HG03520 (cell line): Measurements from ENCODE around the gene NCOA5.

Source experiments
- ATAC-seq: cut with Tn5 transposase; IDR thresholded peaks from one replicate; pipeline ENCODE4 v1.9.1; 2021; ENCODE audit warnings: mild to moderate bottlenecking, moderate library complexity; ENCODE audit not compliant: unreplicated experiment

Gene NCOA5

DNA sequence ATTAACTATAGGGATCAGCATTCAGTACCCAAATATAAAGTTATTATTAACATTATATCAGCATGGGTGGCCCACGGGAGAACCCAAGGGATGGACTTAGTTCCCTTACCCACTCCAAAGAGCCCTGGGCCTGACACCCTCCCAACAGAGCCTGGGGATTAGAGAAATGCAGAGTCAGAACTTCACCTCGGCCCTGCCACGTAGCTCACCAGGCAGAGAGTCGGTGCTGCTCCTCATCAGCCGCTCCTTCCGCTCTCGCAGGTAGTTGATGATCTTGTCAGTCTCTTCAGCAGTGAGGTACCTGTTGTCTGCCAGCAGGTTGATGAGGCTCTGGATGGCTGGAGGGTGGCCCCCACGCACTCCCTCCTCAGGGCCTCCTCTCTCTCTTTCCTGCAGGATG, 26.6 kb downstream of the NCOA5 start:
- ATAC-seq: no peak

DNA sequence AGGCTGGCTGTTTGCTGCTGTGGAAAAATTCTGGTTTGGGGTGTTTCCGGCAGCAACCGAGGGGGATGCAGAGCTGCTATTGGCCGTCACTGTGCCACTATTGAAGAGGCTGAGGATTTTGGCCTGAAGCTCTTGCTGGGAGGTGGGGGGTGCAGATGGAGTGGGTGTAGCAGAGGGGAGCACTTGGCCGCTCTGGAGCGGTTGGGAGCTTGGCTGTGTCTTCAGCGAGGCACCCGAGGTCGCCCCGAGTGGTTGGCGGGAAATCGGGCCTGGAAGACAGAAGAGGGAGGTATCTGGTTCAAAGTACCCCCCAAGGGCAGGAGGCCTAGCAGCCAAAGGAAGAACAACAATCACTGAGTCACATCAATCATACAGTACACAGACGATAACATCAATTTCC, 27.1 kb downstream of the NCOA5 start:
- ATAC-seq: no peak

DNA sequence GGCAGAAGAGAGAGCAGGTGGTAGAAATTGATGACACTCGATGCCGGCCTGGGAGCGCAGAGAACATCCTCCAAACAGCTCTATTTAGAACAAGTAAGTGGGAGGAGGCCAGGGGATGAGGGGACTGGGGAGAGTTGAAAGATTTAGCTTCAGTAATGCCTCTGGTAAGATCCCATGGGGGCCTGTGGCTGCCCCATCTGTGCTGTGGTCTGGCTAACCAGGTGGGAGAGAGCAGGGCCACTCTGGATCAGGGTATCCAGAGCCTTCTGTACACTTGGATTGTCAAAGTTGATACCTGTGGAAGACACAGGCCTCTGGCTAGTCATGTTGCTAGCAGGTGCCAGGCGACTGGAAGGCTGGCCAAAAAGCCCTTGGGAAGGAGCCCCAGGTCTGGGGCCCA, 27.6 kb downstream of the NCOA5 start:
- ATAC-seq: no peak

- ATAC-seq: no peak
Observed at GRCh38 chr20:46060975-46061374, 28.8 kb downstream of the NCOA5 start.

DNA sequence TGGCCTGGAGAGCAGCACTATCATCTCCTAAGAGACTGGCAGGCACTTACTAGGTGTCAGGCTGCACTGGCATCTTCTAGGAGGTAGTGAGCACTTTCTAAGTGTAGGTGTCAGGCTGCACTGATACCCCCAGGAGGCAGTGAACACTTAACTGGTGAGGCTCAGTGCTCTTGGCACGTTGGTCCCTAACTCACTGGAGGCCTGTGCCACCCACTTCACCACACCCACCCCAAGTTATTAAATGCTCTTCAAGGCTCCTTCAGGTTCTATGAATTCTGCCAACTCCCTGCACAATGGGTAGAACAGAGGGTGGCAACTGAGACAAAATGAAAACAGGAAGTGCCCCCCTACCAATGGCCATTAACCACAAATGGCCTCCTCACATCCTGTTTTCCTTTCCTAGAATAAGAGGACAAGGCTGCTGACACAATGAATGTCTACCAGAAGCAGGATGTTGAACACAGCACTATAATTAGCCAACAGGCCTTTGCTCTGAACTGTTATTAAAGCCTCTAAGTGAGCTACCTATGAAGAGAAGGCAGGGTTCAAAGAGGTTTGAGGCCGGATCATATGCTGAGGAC, 29.4 kb downstream of the NCOA5 start:
- ATAC-seq: no peak

DNA sequence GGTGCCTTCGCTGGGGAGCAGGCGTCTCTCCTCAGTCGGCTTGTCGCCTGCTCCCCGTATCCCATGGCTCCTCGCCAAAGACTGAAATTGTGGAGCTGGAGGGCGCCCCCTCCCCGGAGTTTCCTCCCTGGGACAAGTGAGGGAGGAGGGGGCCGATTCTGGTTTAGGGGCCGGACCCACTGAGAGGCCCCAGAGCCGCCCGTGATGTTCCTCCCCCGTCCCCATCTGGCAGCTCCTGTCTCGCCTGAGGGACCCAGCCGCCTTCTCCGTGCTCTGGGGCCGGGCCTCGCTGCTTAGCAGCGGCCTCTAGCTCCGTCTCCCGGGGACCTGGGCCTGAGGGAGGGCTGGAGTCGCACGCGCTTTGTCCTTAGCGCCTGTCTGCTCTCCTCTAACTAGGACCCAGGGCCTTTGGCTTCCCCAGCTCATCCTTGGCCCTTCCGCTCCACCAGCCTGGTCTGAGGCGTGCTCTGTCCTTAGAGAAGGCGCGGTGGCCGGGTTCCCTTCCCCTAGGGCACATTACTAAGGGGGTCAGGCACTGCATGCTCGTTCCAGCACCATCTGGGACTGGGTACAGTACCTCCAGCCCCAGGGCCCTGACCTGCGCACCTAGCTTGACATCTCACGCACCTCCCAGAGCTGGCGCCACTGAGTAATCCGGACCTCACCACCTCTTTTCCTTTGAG, 31.0 kb downstream of the NCOA5 start:
- ATAC-seq: no peak

GRCh38 chr20:46057856-46058598, 31.7 kb downstream of the NCOA5 start:
- ATAC-seq: no peak

DNA sequence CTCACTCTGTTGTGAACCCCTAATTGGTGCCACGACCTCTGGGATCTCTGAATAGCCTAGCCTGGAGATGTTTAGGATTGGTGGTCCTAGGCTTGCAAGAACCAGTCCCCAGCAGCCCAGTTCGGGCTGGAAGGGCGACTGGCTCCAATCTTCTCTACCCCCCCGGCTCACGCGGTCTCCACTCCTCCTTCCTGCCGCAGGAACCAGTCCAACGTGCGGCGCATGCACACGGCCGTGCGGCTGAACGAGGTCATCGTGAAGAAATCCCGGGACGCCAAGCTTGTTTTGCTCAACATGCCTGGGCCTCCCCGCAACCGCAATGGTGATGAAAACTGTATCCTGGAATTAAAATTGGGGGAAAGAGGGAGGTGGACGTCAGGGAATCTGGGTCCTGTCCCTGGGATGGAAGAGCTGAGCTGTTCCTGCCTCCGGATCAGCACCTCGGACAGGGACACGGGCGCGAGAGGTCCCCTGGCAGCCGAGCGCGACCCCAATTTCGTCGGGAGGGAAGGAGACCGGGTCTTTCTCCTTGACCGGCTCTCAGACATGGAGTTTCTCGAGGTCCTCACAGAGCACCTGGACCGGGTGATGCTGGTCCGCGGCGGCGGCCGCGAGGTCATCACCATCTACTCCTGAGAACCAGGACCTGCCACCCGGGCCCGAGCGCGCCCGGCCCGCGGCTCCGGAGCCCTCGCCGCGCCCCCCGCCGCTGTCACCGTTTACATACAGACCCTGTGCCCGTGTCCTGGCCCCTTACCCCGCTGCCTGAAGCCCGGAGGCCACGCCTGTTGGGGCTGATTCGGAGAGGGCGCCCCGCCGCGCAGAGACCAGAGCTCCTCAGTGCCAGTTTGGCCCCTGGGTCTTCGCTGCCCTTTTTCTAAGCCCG, 32.5 kb downstream of the NCOA5 start:
- ATAC-seq: no peak

DNA sequence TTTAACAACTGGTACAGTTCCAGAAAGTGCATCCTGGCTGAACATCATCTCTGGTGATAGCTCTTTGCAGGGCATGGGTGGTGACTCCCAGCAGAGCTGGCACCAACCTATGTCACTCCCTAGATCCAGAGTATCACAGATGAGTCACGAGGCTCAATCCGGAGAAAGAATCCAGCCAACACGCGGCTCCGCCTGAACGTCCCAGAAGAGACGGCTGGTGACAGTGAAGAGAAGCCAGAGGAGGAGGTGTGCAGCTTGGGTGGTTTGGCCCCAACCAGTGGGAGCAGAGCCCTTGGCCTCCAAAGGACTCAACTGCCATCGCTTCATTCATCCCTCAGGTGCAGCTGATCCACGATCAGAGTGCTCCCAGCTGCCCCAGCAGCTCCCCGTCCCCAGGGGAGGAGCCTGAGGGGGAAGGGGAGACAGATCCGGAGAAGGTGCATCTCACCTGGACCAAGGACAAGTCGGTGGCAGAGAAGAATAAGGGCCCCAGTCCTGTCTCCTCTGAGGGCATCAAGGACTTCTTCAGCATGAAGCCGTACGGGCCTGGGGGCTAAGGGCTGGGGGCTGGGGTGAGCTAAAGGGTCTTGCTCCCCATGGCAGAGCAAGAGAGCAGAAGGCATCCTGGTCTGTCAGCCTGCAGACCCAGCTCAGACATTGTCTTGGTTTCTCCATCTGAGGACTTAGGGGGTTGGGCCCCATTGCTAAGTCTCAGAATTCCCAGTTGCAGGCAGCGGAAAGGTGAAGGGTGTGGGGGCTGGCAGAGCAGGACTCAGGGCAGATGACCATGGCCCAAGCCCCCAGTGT, 33.5 kb downstream of the NCOA5 start:
- no peak for ATAC-seq

DNA sequence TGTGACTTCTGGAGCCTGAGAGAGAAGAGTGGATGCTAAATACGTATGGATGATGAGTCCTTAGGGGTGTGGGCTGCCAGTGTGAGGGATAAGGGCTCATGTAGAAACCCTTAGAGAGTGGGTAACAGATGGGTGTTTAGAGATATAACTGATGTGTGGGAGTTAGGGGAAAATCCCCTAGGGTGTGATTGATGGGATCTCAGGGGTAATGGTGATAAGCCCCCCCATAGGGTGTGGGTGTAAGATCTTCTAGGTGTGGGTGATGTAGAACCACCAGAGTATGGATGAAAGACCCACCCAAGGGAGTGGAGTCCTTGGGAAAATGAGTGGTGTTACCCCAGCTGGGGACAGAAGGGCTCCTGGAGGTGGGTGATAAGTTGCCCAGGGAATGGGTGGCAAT, 34.5 kb downstream of the NCOA5 start:
- ATAC-seq: no peak

DNA sequence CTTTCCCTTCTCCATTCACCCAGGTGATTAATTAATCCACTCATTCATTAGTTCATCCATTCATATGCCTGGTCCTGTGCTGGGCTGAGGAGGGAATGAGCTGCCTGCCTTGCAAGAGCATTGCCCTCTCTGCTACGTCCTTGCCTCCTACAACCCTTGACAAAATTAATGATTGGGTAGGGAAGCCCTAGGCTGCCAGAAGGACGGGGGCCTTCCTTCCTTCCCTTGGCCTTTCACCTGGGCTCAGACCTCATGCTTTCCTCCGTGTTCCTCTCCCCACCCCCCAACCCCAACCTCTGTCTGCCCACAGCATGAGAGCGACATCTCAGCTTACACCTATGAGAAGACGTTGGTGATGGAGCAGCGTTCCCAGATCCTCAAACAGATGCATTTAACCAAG, 35.2 kb downstream of the NCOA5 start:
- no peak for ATAC-seq

DNA sequence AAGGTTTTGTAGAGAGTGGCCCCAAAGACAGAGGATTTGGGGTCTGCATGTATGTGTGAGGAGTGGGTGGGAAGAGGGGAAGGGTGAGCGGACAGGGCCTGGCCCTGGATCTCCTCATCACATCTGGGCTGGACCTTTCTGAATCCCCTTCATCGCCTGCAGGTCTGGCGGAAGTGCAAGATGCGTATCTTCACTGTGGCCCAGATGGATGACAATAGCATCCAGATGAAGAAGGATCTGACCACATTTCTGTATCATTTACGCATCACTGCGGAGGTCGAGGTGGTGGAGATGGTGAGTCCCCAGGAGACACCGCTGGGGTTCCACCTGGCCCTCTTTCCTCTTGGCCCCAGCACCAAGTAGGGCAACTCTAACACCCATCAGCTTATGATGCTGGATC, 36.3 kb downstream of the NCOA5 start:
- no peak for ATAC-seq

- no peak for ATAC-seq
Observed at GRCh38 chr20:46051556-46052308, 38.0 kb downstream of the NCOA5 start.

DNA sequence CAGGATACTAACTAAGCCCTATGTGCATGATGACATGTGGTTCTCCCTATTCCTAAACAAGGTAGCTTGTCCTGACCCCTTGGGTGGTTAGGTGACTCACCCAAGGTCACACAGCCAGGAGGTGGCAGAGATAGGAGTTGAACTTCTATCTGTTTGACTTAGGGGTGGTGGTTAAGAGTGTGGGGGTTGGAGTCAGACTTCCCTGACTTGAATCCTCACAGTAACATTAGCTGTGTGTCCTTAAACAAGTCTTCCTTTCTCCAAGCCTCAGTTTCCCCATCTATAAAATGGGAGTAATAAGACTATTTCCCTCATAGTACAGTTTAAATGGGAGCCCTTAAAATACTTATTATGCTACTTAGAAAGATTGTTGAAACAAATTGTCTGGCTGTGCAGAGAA, 38.9 kb downstream of the NCOA5 start:
- no peak for ATAC-seq

DNA sequence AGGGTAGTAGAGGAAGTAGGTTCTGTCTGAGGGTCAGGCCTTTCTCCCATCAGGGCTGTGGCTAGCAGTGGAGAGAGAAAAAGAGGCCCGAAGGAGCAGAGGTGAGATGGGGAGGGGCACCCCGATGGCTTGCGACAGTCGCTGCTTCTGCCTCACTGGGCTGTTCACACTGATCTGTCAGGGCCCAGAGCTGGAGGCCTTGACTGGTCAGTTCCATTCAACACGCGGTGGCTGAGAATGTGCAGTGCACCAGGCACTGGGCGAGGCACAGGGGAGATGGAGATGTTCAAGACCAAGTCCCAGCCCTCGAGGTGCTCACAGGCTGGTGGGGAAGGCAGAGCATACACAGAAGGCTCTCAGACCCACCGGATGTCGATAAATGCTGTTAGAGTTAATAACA, 39.3 kb downstream of the NCOA5 start:
- no peak for ATAC-seq

DNA sequence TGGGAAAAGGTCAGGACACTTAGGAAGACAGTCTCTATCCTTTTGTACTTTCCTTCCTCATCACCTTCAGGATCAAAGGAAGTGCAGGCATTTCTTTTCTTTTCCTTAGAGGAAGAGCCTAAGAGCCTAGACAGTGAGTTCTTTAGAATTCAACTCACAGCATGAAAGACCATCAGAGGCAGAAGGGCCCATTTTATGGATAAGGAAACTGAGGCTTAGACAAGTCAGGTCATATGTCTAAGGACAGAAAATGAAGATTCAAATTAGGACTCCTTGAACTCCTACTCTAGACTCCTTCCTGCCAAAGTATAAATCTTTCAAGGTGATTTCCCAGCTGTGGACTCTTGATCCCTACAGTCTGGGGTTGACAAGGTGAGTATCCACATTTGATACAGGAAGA, 39.9 kb downstream of the NCOA5 start:
- ATAC-seq: no peak

DNA sequence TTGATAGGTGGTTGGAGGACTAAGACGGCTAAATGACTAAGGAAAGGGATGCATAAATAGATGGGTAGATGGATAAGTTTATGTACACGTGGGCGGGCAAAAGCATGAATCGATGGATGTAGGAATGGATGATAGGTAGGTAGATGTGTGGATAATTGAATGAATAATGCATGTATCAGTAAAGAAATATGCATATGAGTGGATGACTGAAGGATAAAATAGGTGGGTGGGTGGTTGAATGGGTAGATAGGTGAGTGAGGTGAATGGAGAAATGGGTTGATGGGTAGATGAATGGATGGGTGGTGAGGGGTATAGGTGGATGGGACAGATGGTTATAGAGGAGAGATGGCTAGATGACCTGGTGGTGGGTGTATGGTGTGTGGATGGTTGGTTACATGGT, 40.6 kb downstream of the NCOA5 start:
- ATAC-seq: no peak

DNA sequence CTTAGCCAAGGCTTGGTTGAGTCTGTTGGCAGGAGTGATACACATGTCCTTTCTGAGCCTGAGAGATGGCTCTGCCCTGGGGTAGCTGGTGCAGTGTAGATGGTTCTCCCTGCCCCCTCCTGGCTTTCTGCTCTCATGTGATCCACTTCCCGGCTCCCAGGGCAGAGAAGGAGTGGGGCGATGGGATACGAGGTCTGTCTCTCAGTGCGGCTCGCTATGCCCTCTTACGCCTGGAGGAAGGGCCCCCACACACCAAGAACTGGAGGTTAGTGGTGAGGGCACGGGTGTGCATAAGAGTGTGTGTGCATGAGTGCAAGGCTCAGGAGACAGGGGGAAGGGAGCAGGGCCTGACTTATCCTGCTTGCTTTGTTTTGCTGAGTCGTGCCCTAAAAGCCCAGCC, 41.9 kb downstream of the NCOA5 start:
- ATAC-seq: no peak

DNA sequence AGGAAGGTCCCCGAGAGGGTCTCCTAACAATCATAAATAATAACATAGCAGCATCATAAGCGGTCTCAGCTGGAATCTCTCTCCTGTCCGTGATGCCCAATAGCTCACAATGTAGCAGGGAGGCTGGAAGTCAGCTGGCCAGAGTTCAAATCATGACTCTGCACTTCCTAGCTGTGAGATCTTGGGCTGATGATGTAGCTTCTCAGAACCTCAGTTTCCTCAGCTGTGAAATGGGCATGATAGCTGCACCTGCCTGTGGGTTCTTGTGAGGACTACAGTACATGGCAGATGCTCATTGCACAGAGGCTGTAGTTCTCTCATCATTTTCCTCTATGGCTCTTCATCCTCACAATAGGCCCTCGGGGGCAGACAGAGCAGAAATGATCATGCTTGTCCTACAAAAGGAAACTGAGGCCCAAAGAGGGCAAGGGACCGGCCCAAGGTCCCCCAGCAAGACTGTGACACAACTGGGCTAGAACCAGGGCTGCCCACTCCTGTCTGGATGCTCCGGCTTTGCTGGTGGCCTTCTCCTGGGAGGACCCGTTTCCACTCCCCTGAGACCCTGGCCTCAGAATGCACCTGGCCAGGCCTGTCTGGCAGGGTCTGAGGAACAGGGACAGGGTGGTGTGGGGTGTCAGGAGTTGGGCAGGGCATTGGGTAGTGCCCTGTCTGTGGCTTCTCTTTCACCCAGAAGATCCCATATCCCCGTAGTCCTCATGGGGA, 43.0 kb downstream of the NCOA5 start:
- ATAC-seq: no peak
